Measurements from ENCODE around the gene NDUFB4.
"Not testable (repeated sequence)": the region's sequence is repeated elsewhere in the genome, so short reads cannot be mapped to it uniquely, and the experiment has no call there.

NDUFB4 gene

GRCh38 chr3:120572027-120572426 is 24.1 kb upstream of the NDUFB4 start:
- DNase-seq, result no peak

GRCh38 chr3:120587332-120587975 is 8.7 kb upstream of the NDUFB4 start:
- no peak for DNase-seq

DNA sequence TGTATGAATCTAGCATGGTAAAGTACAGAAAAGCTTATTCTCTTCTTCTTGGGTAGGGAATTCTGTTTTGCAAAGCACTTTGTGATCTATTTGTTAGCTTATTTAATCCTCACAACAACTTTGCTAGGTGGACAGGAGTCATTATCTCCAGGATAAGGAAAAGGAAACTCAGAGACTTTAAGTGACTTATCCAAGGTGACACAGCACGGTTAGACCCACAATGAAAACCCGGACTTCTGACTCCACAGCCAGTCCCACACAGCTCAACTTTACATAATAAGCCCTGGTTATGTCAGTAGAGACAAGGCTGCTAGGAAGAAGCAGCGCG is 384 bp upstream of the NDUFB4 start:
- DNase-seq, result no peak

GRCh38 chr3:120596853-120597223 is 702 bp downstream of the NDUFB4 start:
- DNase-seq, result no peak

DNA sequence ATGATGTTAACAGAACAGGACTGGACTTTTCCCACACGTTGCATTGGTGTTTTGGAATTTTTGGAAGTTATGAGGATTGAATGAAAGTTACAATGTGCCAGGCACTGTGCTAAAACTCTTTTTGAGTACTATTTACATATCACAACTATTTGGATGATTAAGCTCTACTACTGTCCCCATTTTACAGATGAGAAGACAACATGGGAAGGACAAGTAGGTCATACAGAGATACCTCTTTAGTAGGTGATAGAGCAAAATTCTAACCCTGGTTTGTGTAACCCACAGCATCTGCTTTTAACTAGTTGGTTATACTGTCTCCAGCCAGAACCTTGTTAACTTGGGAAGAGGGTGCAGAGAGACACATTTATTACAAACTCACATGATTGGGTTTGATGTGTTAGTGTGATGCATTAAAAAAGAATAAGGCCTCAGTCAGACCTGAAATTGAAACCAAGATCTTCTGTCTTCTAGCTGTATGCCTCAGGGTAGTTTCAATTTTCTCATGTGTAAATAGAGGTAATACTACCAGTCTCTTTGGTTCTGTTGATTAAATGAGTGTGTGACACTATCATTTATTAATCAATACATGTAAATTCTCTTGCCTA is 1.4 kb downstream of the NDUFB4 start:
- no peak for DNase-seq

DNA sequence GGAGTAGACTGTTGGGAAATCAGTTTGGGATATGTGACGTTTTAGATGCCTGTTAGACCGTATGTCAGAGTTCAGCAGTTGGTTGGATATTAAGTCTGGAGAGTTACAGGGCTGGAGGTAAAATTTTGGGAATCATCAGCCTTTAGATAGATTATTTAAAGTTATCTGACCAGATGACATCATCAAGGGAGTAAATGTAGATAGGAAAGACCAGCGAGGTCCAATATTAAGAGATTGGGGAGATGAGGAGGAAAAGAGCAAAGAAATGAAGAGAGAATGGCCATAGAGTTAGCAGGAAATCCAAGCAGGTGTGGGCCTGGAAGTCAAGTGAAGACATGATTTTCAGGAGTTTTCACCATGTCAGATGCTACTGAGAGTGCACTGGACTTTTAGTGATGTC is 3.1 kb downstream of the NDUFB4 start:
- DNase-seq, result no peak

DNA sequence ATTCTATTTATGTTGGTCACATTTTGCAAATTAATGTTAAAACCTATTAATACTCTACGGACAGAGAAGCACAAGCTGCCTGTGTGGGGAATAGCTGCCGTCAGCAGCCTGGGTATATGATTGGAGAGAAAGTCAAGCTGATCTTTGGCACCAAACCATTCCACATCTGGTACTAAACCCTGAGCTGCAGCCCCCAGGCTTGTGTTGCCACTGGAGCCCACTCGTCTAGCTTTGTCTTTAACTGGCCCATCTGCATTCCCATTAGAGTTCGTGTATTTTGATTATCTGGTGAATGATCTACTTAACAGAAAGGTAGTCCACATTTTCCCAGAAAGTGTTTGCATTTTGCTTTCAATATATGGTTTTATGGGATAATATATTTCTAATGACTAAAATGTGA is 5.4 kb downstream of the NDUFB4 start:
- no peak for DNase-seq

DNA sequence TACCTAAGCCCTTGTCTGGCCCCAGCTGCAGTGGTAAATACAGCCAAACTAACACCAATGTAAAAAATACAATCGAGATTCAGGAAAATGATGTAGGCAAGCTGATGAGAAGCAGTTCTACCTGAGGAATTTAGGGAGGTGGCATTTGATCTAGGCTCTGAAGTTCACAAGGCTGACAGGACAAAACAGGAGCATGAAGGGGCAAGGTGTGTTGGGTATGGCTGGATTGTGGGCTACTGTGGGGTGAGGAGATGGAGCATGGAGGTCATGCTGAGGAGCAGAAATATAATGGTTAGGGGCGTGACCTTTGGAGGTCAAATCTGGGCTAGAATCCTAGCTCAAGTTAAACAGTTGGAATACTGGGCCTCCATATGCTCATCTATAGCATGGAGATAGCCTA is 6.5 kb downstream of the NDUFB4 start:
- no peak for DNase-seq

DNA sequence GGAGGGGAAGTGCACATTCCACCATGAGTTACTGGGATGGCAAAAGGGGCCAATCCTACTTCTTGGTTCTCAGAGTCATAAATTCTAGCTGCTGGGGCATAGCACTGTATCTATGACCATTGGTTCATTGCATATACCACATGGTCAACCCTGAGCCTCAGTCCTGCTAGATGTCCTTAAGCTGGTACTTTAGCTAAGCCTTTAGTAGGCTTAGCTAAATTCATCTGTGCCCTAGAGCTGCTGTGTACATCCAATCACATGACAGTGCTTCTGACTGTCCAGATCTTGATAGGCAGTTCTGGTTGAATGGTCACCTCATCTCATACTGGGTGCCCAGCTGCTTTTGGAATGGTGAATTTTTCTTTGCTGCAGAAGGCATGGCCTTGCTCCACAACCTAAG is 8.2 kb downstream of the NDUFB4 start:
- no peak for DNase-seq

DNA sequence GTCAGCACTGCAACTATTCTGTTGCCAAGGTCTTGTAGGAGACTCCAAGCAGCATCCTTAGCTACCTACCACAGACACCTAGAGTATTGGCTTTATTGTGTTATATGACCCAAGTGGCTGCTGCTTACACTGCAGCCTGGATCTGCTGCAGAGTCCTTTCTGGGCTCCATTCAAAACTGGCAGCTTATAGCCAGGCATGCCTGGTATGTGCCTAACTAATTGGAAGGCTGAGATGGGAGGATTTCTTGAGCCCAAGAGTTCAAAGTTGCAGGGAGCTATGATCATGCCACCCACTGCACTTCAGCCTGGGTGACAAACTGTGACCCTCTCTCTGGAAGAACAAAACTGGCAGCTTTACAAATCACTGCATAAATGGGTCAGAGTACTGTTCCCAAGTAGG is 8.6 kb downstream of the NDUFB4 start:
- DNase-seq, result no peak

DNA sequence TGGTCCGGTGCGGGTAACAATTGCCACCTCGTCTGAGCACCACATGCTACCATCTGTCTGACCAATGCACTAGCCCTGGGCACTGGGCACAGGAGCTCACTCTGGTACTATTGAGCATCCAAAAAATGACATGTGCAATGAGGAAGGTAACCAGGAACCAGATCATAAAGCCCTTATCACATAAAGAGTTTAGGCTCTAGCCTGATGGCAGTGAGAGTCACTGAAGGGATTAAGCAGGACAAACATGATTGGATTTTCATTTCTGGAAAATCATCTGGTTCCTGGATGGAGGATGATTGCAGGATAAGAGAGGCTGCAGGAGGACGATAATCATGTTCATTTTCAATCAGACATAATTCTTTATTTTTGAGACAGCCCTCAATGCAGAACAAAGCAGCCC is 12.4 kb downstream of the NDUFB4 start:
- DNase-seq, result no peak

DNA sequence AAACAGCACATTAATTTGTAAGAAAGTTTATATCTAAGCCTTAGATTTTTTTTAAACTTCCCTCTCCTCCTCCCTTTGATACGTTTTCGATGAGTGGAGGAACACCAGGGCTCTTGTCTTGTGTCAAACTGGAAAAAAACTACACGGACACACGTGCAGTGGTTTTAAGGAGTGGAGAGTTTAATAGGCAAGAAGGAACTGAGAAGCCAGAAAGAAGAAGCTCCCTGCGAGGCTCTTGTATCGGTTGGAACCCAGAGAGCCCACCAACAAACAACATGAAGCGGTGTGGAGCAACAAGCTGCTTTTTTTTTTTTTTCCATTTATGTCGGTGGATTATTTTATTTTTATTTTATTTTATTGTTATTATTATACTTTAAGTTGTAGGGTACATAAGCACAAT is 18.6 kb downstream of the NDUFB4 start:
- DNase-seq, result no peak

DNA sequence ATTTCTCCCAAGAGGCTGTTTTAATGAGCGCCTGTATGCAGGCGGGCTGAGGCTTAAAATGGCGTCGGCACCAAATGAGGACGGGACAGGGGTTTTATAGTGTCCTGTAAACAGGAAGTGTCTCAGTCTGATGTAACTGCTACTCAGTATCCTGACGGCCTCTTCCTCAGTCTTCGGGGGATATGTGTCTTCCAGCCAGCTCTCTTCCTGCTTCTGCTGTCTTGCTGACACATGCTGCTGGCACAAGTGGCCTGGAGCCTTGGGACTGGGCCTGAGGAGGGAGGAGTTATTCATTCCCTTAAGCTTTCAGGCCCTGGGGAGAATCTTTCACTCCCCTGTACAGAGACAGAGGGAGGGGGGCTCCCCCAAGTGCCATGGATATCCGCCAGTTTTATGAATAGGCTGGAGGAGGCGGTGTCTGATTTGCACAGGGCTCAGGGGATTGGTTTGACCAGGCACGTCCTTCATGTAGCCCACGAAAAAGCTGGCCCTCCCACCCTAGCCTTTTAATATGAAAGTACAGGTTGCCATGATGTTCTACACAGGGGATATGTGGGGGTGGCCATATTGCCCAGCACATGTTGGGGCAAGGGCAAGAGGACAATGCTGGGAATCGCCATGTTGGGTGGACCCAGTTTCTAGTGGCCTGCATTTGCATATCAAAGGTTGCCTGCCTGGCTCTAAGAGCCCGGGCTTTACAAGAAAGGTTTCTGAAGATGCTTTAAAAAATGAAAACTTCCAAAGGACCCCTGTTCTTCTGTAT is 19.9 kb downstream of the NDUFB4 start:
- peak; percentile 97 for DNase-seq

- not testable (repeated sequence) for DNase-seq
Measured at GRCh38 chr3:120616745-120617144, 20.6 kb downstream of the NDUFB4 start.

DNA sequence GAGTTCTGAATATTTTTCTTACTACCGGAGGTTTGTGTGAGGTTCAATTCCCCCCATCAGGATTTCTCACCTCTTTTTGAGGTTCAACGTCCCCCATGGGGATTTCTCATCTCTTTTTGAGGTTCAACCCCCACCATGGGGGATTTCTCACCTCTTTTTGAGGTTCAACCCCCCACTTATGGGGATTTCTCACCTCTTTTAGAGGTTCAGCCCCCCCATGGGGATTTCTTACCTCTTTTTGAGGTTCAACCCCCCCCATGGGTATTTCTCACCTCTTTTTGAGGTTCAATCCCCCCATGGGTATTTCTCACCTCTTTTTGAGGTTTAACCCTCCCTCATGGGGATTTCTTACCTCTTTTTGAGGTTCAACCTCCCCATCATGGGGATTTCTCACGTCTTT is 26.3 kb downstream of the NDUFB4 start:
- DNase-seq, result no peak

- no peak for DNase-seq
Measured at GRCh38 chr3:120622870-120623726, 27.0 kb downstream of the NDUFB4 start.

GRCh38 chr3:120623727-120624093 is 27.6 kb downstream of the NDUFB4 start:
- no peak for DNase-seq

GRCh38 chr3:120625159-120625586 is 29.0 kb downstream of the NDUFB4 start:
- DNase-seq, result no peak

DNA sequence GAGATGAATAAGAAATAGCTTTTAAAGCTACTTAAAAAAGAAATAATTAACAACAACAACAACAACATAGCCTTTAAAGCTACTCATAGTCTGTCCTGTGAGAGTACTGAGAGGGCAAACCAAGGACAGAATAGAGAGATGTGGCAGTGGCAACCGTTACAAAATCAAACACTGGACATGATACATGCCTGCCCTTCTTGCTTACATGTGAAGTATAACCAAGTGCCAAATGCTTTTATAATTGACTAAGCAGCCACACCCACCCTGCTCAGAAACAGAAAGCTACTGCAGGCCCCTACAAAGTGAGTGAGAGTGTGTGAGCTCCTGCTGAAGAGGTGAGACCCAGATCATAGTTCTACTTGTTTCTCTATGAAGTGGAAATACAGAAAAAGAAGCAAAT is 38.4 kb downstream of the NDUFB4 start:
- DNase-seq, result no peak

GRCh38 chr3:120636795-120637401 is 40.8 kb downstream of the NDUFB4 start:
- no peak for DNase-seq

- DNase-seq, result no peak
Measured at GRCh38 chr3:120637851-120638559, 41.9 kb downstream of the NDUFB4 start.

- not testable (repeated sequence) for DNase-seq
Measured at GRCh38 chr3:120638820-120639219, 42.7 kb downstream of the NDUFB4 start.

DNA sequence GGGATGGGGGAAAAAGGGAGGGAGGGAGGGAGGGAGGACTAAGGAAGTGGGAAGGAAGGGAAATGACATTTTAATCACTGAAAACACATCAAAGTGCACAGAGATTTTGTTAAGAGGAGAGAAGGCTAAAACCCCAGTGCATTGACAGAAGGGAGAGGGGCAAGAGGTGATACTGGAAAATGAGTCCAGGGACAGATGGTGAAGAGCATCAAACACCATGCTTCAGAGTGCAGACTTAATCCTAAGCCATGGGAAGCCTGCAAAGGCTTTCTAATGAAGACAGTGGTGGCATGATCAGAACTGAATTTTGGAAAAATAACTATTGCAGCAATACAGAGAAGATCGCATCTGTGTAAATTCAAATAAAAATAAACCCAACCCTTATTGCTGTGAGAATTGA is 44.1 kb downstream of the NDUFB4 start:
- no peak for DNase-seq

All from NCI-H1436 treated with DMSO at 0.1 percent for 48 hours (cell line).